BJ (cell line): ENCODE measurements around the gene DMRTB1. TPM values are rescaled to one million over a fixed set of nuclear protein-coding genes. Genes with fewer than 3 reads are reported as not detected.

Source experiments
- CTCF ChIA-PET: fragments of 350-600 bp; formaldehyde crosslinking; extraction: SDS; loops from one replicate; lab custom pipeline; 2021; ENCODE audit warnings: antibody characterized with exemption, inconsistent platforms; lab: Yijun Ruan, JAX
- POLR2A ChIA-PET: fragments of 300-600 bp; sonication (Branson Sonifier 250); formaldehyde crosslinking; extraction: SDS; loops from one replicate; lab custom pipeline; 2021; ENCODE audit warnings: antibody characterized with exemption; lab: Charles Lee
- DNase-seq: peaks from one replicate; pipeline ENCODE4 v3.0.0-alpha.2; 2011; ENCODE audit warnings: low read depth
- H3K27me3 ChIP-seq: 2 replicates; pipeline ENCODE4 v1.6.0; 2011; ENCODE audit warnings: low read length; ENCODE audit not compliant: control insufficient read depth, insufficient read depth
- H3K36me3 ChIP-seq: 2 replicates; pipeline ENCODE4 v1.5.1; 2011; ENCODE audit warnings: low read length; ENCODE audit not compliant: control insufficient read depth, insufficient read depth
- H3K4me3 ChIP-seq: 2 replicates; pipeline ENCODE4 v1.5.1; 2011; ENCODE audit warnings: low read depth, mild to moderate bottlenecking, control low read depth, low read length
- polyA plus RNA-seq: library from polyadenylated mRNA; depleted of rRNA; stranded (reverse); fragments of >200 nt; gene quantifications from 2 replicates; pipeline ENCODE4 v1.2.3, GENCODE V29; 2011
- TF ChIP-seq, protein P1 (sequence below): IDR thresholded peaks from 2 replicates; pipeline ENCODE4 v1.5.1; 2011; ENCODE audit warnings: low read depth, mild to moderate bottlenecking, control low read depth, inconsistent platforms, low read length, moderate library complexity; ENCODE audit not compliant: insufficient read depth

The DMRTB1 gene
- polyA plus RNA-seq, 1 experiment = not detected

- Histone ChIP-seq H3K27me3 (peaks cover 2% of the 10 kb centered on the region; the same call in 1 of the 2 replicates), H3K4me3 (no peak overlapping the region), H3K36me3 (no peaks in the 10 kb centered on the region)
- DNase-seq = no peak
- TF ChIP-seq, protein P1, sequence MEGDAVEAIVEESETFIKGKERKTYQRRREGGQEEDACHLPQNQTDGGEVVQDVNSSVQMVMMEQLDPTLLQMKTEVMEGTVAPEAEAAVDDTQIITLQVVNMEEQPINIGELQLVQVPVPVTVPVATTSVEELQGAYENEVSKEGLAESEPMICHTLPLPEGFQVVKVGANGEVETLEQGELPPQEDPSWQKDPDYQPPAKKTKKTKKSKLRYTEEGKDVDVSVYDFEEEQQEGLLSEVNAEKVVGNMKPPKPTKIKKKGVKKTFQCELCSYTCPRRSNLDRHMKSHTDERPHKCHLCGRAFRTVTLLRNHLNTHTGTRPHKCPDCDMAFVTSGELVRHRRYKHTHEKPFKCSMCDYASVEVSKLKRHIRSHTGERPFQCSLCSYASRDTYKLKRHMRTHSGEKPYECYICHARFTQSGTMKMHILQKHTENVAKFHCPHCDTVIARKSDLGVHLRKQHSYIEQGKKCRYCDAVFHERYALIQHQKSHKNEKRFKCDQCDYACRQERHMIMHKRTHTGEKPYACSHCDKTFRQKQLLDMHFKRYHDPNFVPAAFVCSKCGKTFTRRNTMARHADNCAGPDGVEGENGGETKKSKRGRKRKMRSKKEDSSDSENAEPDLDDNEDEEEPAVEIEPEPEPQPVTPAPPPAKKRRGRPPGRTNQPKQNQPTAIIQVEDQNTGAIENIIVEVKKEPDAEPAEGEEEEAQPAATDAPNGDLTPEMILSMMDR = no peak
- ChIA-PET CTCF (no interaction called here), POLR2A (interaction anchor here (0.6 kb wide), 1 partner anchor 9 kb away, joined by 3 read pairs; no protein-coding TSS in a partner anchor)
Measured at GRCh38 chr1:53506355-53507050, 47.3 kb downstream of the DMRTB1 start.

DNA sequence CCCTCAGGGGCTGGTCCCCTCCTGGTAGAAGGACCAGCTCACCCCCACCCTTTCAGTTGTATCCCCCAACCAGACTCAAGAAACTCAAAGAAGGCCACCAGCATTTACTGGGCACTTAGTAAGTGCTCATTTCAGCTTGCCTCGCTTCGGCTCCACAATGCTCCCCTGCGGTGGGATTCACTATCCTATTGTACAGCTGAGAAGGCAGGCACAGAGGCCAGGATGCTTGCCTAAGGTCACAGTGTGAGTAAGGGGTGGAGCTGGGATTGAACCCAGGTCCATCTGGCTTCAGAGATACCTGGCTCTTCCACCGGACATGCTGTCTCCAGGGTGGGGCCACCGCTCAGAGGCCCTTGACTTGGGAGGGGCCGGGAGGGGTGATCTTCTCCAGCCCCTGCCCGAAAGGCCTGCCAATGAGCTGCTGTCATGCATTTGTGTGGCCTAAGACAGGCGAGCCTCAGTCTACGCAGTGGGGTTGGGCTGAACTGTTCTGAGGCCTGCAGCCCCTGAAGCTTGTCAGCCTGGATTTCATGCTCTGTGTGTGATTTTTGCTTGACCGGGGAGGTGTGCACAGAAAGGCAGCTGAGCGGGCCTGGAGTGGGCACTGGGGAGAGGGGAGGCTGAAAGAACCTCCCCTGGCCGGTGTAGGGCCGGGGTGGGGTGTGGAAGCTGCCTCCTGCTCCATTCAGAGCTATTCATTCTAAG, 48.1 kb downstream of the DMRTB1 start:
- DNase-seq = no peak
- POLR2A ChIA-PET = interaction anchor here (0.6 kb wide), 1 partner anchor 9 kb away, joined by 3 read pairs; no protein-coding TSS in a partner anchor
- TF ChIP-seq, protein P1 = no peak

DNA sequence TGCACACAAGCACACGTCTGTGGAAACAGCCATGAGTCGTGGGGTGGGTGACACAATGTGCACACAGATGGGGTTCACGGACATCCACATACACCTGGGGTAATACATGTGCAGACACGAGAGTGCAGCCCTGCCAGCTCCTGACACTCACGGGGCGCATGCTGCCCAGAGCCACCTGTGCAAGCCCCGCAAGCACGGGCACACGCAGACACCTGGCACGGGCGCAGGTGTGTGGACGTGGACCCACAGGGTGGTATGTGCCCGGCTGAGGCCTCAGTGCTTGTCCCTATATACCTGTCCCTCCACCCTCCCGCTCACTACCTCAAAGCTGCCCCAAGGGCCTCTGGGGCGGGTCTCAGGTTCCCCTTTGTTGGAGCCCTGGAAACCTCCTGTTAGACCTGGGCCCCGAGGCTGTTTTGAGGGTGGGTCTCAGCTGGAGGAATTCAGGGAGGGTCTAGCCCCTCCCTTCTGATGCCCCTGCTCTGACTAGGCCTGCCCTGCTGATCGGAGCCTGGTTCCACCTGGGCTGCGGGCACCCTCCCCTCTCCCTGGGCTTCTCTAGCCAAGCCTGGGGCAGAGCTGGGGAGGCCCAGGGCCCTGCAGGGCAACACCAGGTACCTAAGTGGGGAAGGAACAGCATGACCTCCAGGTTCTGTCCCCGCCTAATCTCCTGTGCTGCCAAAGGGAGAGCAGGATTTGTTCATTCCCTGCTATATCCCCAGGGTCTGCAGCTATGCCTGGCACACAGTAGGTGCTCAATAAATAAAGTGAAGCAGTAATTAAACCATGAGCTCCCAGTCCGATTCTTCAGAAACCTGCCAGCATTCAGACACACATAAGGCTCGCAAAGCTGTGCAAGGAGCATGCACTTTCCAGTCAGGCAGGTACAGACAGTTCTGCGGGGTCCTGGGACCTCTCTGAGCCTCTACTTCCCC, 49.1 kb downstream of the DMRTB1 start:
- Histone ChIP-seq H3K4me3 (no peak overlapping the region), H3K27me3 (no peaks in the 10 kb centered on the region; the same call in 1 of the 2 replicates), H3K36me3 (no peaks in the 10 kb centered on the region)
- POLR2A ChIA-PET = no interaction called here
- TF ChIP-seq, protein P1 = no peak
- DNase-seq = no peak
- CTCF ChIA-PET = no interaction called here

More for the DNA sequence above, 48.1 kb downstream of the DMRTB1 start:
- Histone ChIP-seq H3K4me3 (no peak overlapping the region), H3K36me3 (no peaks in the 10 kb centered on the region), H3K27me3 (peaks cover 2% of the 10 kb centered on the region; the same call in 1 of the 2 replicates)
- CTCF ChIA-PET = no interaction called here

- Histone ChIP-seq H3K27me3 (no peaks in the 10 kb centered on the region), H3K4me3 (no peak overlapping the region), H3K36me3 (no peaks in the 10 kb centered on the region)
- ChIA-PET CTCF (no interaction called here), POLR2A (no interaction called here)
- DNase-seq = no peak
- TF ChIP-seq, protein P1 = no peak
Measured at GRCh38 chr1:53508991-53509666, 49.9 kb downstream of the DMRTB1 start.
